NT2/D1 (cell line): Measurements from ENCODE around the gene FARP1.

Experiments used
- DNase-seq: peaks from one replicate; pipeline ENCODE4 v3.0.0-alpha.2; 2011; ENCODE audit warnings: low read depth, low spot score
- H3K27me3 ChIP-seq: 2 replicates; pipeline ENCODE4 v1.6.0; 2011; ENCODE audit warnings: mild to moderate bottlenecking; ENCODE audit not compliant: insufficient read length, insufficient read depth
- H3K36me3 ChIP-seq: 2 replicates; pipeline ENCODE4 v1.6.1; 2011; ENCODE audit warnings: mild to moderate bottlenecking, low read length, mixed read lengths; ENCODE audit not compliant: insufficient read depth, insufficient read length
- H3K4me1 ChIP-seq: 2 replicates; pipeline ENCODE4 v1.5.1; 2011; ENCODE audit not compliant: insufficient read depth, insufficient read length
- H3K4me3 ChIP-seq: 2 replicates; pipeline ENCODE4 v1.5.1; 2011; ENCODE audit warnings: low read depth; ENCODE audit not compliant: insufficient read length
- H3K9ac ChIP-seq: 2 replicates; pipeline ENCODE4 v1.6.0; 2011; ENCODE audit warnings: low read depth; ENCODE audit not compliant: insufficient read length
- H3K9me3 ChIP-seq: 2 replicates; pipeline ENCODE4 v1.5.1; 2011; ENCODE audit warnings: mild to moderate bottlenecking, low read length; ENCODE audit not compliant: insufficient read depth
- SUZ12 ChIP-seq: IDR thresholded peaks from 2 replicates; pipeline ENCODE4 v1.6.1; 2011; ENCODE audit not compliant: insufficient read length, insufficient read depth; ENCODE audit errors: extremely low read depth
- YY1 ChIP-seq: IDR thresholded peaks from 2 replicates; pipeline ENCODE4 v1.6.1; 2011; ENCODE audit not compliant: insufficient read length, insufficient read depth
- ZNF274 ChIP-seq: IDR thresholded peaks from 2 replicates; pipeline ENCODE4 v1.6.1; 2011; ENCODE audit warnings: mild to moderate bottlenecking, low read depth, low read length

Gene FARP1

DNA sequence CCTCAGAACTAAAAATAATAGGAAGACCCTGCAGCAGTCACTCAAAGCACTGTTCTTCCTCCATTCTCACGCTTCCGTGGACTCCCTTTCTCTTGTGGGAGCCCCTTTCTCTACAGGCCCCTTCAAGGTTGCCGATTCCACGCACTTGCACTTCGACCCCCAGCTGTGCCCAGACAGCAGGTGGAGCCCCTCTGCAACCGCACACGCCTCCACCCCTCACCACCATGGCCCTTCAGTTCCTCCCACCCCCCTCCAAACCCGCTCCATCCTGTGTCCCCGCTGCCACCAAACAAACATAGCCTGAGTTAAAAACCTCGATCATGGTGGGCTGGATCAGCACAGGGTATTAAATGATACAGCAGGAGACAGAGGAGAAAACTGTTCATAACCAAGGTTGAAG, 331.4 kb downstream of the FARP1 start:
- no peaks in the 10 kb centered on the region for H3K27me3 ChIP-seq
- TF ChIP-seq ZNF274 (no peak), YY1 (no peak), SUZ12 (no peak)
- peaks cover 10% of the 10 kb centered on the region for H3K4me1 ChIP-seq
- no peak overlapping the region for H3K4me3 ChIP-seq
- H3K36me3 ChIP-seq: peaks cover 38% of the 10 kb centered on the region
- no peak for DNase-seq
- H3K9ac ChIP-seq: no peak overlapping the region
- no peaks in the 10 kb centered on the region for H3K9me3 ChIP-seq

GRCh38 chr13:98474761-98475160, 331.9 kb downstream of the FARP1 start:
- Histone ChIP-seq H3K4me3 (no peak overlapping the region), H3K36me3 (peaks cover 38% of the 10 kb centered on the region), H3K27me3 (no peaks in the 10 kb centered on the region), H3K4me1 (peaks cover 10% of the 10 kb centered on the region), H3K9ac (no peak overlapping the region), H3K9me3 (no peaks in the 10 kb centered on the region)
- no peak for DNase-seq
- TF ChIP-seq YY1 (no peak), SUZ12 (no peak), ZNF274 (no peak)

DNA sequence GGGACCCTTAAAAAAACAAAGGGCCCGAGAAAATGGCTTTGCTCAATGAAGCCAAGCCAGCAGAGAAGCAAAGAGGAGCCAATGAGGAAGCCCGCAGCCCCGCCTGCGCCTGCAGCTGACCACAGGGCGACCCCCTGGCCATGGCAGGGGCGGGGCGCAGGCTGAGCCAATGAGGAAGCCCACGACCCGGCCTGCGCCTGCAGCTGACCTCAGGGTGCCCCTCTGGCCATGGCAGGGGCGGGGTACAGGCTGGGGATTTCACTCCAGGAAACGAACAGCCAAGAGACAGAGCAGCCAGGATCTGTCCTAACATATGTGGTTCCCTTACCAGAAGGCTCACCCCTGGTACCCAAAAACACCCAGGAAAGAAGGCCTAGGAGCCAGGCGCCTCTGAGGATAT, 332.6 kb downstream of the FARP1 start:
- DNase-seq: no peak
- no peak overlapping the region for H3K9ac ChIP-seq
- H3K36me3 ChIP-seq: peaks cover 38% of the 10 kb centered on the region
- H3K27me3 ChIP-seq: no peaks in the 10 kb centered on the region
- peaks cover 10% of the 10 kb centered on the region for H3K4me1 ChIP-seq
- no peak for TF ChIP-seq ZNF274
- no peaks in the 10 kb centered on the region for H3K9me3 ChIP-seq
- no peak overlapping the region for H3K4me3 ChIP-seq

GRCh38 chr13:98476106-98476505, 333.2 kb downstream of the FARP1 start:
- H3K4me1 ChIP-seq: peaks cover 12% of the 10 kb centered on the region
- no peak for DNase-seq
- peaks cover 33% of the 10 kb centered on the region for H3K36me3 ChIP-seq
- peak overlapping the region; percentile 56 for H3K9ac ChIP-seq
- H3K27me3 ChIP-seq: no peaks in the 10 kb centered on the region
- no peak overlapping the region for H3K4me3 ChIP-seq
- no peaks in the 10 kb centered on the region for H3K9me3 ChIP-seq
- TF ChIP-seq YY1 (no peak), SUZ12 (no peak), ZNF274 (no peak)

DNA sequence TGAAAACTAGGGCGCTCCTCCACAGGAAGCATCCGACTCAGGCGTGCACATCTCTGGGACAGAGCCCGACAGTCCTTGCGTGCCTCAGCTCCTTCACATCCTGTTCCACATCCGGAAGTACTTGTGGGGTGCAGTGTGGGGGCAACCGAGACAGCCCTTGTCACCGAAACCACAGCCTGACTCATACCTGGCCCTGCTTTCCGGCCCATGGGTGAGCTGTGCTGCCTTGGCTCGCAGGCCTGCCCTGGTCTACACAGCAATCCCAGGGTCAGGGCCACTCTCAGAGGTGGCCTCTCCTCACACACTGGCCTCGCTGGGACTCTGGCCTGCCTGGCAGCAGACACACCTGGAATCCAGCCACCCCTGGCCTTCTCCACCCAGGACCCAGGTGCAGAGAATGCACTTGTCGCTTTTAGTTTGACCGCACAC, 333.7 kb downstream of the FARP1 start:
- no peaks in the 10 kb centered on the region for H3K27me3 ChIP-seq
- DNase-seq: no peak
- H3K4me3 ChIP-seq: no peak overlapping the region
- no peak for TF ChIP-seq SUZ12
- TF ChIP-seq YY1: no peak
- no peak for TF ChIP-seq ZNF274
- peak overlapping the region; percentile 56 for H3K9ac ChIP-seq
- peaks cover 31% of the 10 kb centered on the region for H3K36me3 ChIP-seq
- H3K9me3 ChIP-seq: no peaks in the 10 kb centered on the region
- H3K4me1 ChIP-seq: peaks cover 15% of the 10 kb centered on the region

DNA sequence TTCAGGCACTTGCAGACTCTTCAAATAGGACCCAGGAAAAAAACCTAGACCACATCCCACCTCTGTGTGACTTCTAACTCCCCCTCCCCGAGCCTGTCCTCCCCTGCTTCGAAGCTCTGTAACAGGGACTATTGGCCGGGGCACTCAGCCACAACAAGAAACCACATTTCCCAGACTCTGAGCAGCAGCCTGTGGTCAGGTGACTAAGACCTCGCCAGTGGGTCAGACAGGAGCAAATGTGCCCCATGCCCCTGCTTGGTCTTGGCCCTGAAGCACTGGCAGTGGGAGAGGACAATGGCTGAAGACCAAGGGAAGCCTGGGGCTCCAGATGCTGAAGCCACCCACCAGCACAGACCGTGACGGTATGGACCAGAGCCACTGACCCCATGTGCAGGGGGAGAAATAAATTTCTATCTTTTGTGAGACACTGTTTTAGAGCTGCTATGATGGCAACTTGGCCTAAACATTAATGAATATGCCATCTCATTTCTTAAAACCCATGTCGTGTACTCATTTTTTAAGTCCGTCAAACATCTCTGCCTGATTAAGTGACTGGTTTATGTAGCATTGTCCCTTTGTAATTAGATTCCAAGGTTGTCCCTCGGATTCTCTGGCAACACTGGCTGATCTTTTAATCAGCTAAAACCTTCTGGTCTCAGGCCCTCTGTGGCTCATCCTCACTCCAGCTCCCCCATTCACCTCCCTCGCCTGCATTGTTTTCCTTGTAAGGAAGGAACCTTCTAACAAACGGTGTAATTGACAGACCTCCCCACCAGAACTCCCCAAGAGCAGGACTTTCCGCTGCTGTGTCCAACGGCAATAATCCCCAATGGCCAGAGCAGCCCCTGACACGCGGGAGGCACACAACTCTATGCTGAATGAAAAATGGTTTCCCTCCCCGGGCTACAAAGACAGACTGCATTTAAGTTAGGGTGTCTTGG, 335.6 kb downstream of the FARP1 start:
- H3K4me1 ChIP-seq: peaks cover 15% of the 10 kb centered on the region
- peaks cover 20% of the 10 kb centered on the region for H3K36me3 ChIP-seq
- no peak overlapping the region for H3K4me3 ChIP-seq
- no peak for DNase-seq
- H3K27me3 ChIP-seq: no peaks in the 10 kb centered on the region
- H3K9me3 ChIP-seq: no peaks in the 10 kb centered on the region
- TF ChIP-seq ZNF274 (no peak), SUZ12 (no peak), YY1 (no peak)
- no peak overlapping the region for H3K9ac ChIP-seq

DNA sequence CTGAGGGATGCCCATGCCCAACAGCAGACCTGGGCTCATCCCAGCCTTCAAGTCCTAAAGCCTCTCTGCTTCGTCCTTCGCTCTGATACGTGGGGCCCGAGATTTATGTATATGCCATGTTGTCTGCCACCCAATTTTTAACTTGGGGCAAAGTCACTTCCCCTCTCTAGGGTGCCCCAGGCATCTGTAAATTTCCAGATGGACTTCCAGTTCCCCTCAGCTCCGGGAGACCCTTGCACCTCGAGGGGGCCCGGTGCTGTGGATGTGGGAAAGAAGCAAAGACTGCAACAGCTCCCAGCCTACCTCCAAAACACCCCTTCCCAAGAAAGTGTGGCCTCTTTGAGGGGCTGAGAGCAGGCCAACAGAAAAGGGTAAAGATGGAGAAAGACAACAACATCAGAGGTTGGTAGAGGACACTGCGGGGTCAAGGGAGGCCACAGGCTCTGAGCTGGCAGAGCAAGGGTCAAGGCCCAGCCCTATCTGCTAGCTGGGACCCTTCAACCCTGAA, 336.7 kb downstream of the FARP1 start:
- Histone ChIP-seq H3K27me3 (no peaks in the 10 kb centered on the region), H3K4me1 (peaks cover 19% of the 10 kb centered on the region), H3K9ac (no peak overlapping the region), H3K36me3 (peaks cover 11% of the 10 kb centered on the region), H3K9me3 (no peaks in the 10 kb centered on the region), H3K4me3 (no peak overlapping the region)
- TF ChIP-seq YY1 (no peak), SUZ12 (no peak), ZNF274 (no peak)
- no peak for DNase-seq
